Endothelial cell of umbilical vein (primary cell): ENCODE results near the gene PRX. TPM values are rescaled to one million over a fixed set of nuclear protein-coding genes. Genes with fewer than 3 reads are reported as not detected.

Experiments used
- BruUV-seq: library from RNA; stranded (reverse); fragments of 400-500 nt; replicated peaks from 2 replicates; lab custom pipeline; 2021; lab: Mats Ljungman, UMichigan
- CTCF ChIA-PET: fragments of 300-600, 350-600 bp; sonication (Branson Sonifier 250); formaldehyde crosslinking; loops from one replicate; lab custom pipeline; 2021; ENCODE audit warnings: antibody characterized with exemption, inconsistent platforms; lab: Charles Lee
- POLR2A ChIA-PET: fragments of 300-600, 350-600 bp; sonication (Branson Sonifier 250); formaldehyde crosslinking; loops from one replicate; lab custom pipeline; 2021; ENCODE audit warnings: antibody characterized with exemption, inconsistent platforms; lab: Charles Lee
- DNase-seq: peaks from one replicate; pipeline ENCODE4 v3.0.0-alpha.2; 2011; ENCODE audit warnings: low read depth, low spot score
- FAIRE-seq: peaks from 2 replicates; lab custom pipeline; 2011; peaks lifted over from hg19 to GRCh38; lab: Jason Lieb, UNC
- H2AFZ ChIP-seq: 2 replicates; pipeline ENCODE4 v1.6.0; 2012; ENCODE audit warnings: low read depth, low read length, control low read depth, inconsistent platforms
- H3K27ac ChIP-seq: 2 replicates; pipeline ENCODE4 v1.5.1; 2011; ENCODE audit warnings: low read depth, mild to moderate bottlenecking, control low read depth, low read length, moderate library complexity; ENCODE audit not compliant: insufficient read depth
- H3K27me3 ChIP-seq, 2 experiments: 2 replicates each; pipeline versions ENCODE4 v1.6.0 to v1.6.1; 2011; ENCODE audit warnings: low read length in 2 of 2, mixed read lengths in 1 of 2; ENCODE audit not compliant: control insufficient read depth in 2 of 2, insufficient read depth in 2 of 2
- H3K36me3 ChIP-seq, 2 experiments: 2 replicates in 1 of 2; 3 replicates in 1 of 2; pipeline ENCODE4 v1.5.1; 2011; ENCODE audit warnings: low read length in 2 of 2, mild to moderate bottlenecking in 1 of 2, moderate library complexity in 1 of 2; ENCODE audit not compliant: control insufficient read depth in 2 of 2, insufficient read depth in 2 of 2; ENCODE audit errors: extremely low read depth in 1 of 2
- H3K4me1 ChIP-seq: 3 replicates; pipeline ENCODE4 v1.5.1; 2011; ENCODE audit warnings: mild to moderate bottlenecking, low read length; ENCODE audit not compliant: control insufficient read depth, insufficient read depth; ENCODE audit errors: extremely low read depth
- H3K4me2 ChIP-seq: 2 replicates; pipeline ENCODE4 v1.6.1; 2011; ENCODE audit warnings: low read length, control low read depth, mixed read lengths; ENCODE audit not compliant: insufficient read depth
- H3K4me3 ChIP-seq, 3 experiments: fragments of 200-600 bp in 1 of 3; sonication (generic), shearing (Covaris generic) in 1 of 3; replicated peaks in 1 of 3; 2 replicates each; pipeline ENCODE4 v1.5.1; 2011 to 2016; ENCODE audit warnings: control low read depth in 3 of 3, low read length in 3 of 3, mild to moderate bottlenecking in 2 of 3, inconsistent platforms in 1 of 3, low read depth in 1 of 3, moderate library complexity in 1 of 3; ENCODE audit not compliant: insufficient read depth in 1 of 3
- H3K79me2 ChIP-seq: 2 replicates; pipeline ENCODE4 v1.6.0; 2012; ENCODE audit warnings: low read length, inconsistent platforms; ENCODE audit not compliant: control insufficient read depth, insufficient read depth
- H3K9ac ChIP-seq: replicated peaks from 2 replicates; pipeline ENCODE3; 2011; ENCODE audit warnings: low read length, control low read depth; ENCODE audit not compliant: insufficient read depth; ENCODE audit errors: extremely low read depth
- H3K9me1 ChIP-seq: replicated peaks from 3 replicates; pipeline ENCODE4 v1.6.0; 2011; ENCODE audit warnings: mild to moderate bottlenecking, low read length; ENCODE audit not compliant: control insufficient read depth, insufficient read depth; ENCODE audit errors: extremely low read depth
- H3K9me3 ChIP-seq: replicated peaks from 2 replicates; pipeline ENCODE4 v1.5.1; 2012; ENCODE audit warnings: low read length, inconsistent platforms; ENCODE audit not compliant: control insufficient read depth, insufficient read depth
- H4K20me1 ChIP-seq: replicated peaks from 2 replicates; pipeline ENCODE3; 2011; ENCODE audit warnings: mild to moderate bottlenecking, low read length; ENCODE audit not compliant: control insufficient read depth, insufficient read depth; ENCODE audit errors: extremely low read depth
- POLR2A ChIP-seq: IDR thresholded peaks from 2 replicates; pipeline ENCODE4 v1.6.1; 2012; ENCODE audit warnings: low read depth, mild to moderate bottlenecking, control low read depth, low read length
- POLR2AphosphoS5 ChIP-seq: IDR thresholded peaks from 2 replicates; pipeline ENCODE4 v1.6.1; 2012; ENCODE audit warnings: low read depth, mild to moderate bottlenecking, control low read depth, low read length, moderate library complexity; ENCODE audit not compliant: insufficient read depth
- dilution Hi-C: fragments of 300-500 bp; cut with MboI; formaldehyde crosslinking; loops from one replicate; pipeline ENCODE4 v1.15.0; 2019; ENCODE audit warnings: low sequenced_read_pairs; ENCODE audit not compliant: extremely low pct_ligation_motif_present
- intact Hi-C: fragments of 100-400 bp; cut with micrococcal nuclease; formaldehyde crosslinking; loops from one replicate; pipeline ENCODE4 v1.10.0; 2022
- polyA plus RNA-seq, 4 experiments: library from polyadenylated mRNA; depleted of rRNA in 3 of 4; stranded (reverse) in 3 of 4; unstranded in 1 of 4; fragments of >200 nt; gene quantifications; 2 replicates each; pipeline versions ENCODE4 v1.2.1 to v1.2.3, GENCODE V29; 2011 to 2012; ENCODE audit warnings: missing spikeins in 1 of 4
- total RNA-seq: library from RNA; stranded (reverse); gene quantifications from 2 replicates; pipeline ENCODE4 v1.2.3, GENCODE V29; 2021
- TF ChIP-seq, protein P1 (sequence below): IDR thresholded peaks from 2 replicates; pipeline ENCODE4 v1.6.1; 2011; ENCODE audit not compliant: insufficient read depth, insufficient read length

The PRX gene
- total and polyA plus RNA-seq, 2 donors (not counting 3 experiments of a cell fraction or from before 2014, with no cell fraction given) = 0.80 to 1.3 TPM

DNA sequence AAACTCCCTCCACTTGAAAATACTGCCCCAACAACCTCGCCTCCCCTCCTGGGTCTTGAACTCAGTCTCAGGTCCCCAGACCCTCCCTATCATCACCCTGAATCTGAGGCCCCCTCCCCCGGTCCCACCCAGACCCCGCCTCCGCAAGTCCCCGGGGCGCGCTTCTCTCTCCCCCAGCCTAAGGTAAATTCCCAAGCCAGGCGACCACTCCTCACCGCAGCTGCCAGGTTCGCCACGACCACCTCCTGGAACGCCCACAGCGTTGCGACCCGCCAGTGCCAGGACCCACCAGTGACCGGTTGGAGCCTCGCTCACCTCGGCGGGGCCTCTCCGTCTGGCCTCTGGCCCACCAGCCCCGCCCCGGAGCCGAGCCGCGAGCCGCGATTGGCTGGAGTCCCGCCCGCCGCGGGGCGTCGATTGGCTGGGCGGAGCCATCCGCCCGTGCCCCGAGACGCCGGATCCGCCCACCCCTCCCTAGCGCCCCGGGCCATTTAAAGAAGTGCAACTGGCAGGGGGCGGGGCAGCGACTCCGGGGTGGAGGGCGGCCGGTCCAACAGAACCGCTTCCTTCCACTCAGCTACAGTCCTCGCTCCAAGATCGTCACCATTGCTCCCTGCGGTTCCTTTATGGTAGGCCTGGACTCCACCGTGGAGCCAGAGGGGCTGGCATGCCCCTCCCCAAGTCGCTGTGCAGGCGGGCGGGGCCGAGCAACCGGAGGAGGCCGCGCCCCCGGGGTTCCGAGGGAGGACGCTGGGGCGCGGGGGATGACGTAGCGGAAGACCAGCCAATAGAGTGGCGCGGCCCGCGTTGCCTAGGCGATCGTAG lies 31.0 kb upstream of the PRX start, which contains the start of gene SERTAD3:
TSS of gene SERTAD3 (minus strand) at position 336 of the 825 bp plus-strand sequence. CDS start 2,255 bp downstream, outside the sequence.
- Histone ChIP-seq H2AFZ (peak within 1 kb of the TSS; percentile 73), H3K36me3 (peaks cover 9 to 12% of the 10 kb centered on the region in 2 experiments), H3K79me2 (peaks cover 29% of the 10 kb centered on the region), H3K4me1 (peaks cover 9% of the 10 kb centered on the region), H3K9me3 (no peaks in the 10 kb centered on the region), H3K9me1 (no peaks in the 10 kb centered on the region), H3K9ac (peak within 1 kb of the TSS; percentile 95), H3K27ac (peak within 1 kb of the TSS; percentile 90), H4K20me1 (no peaks in the 10 kb centered on the region), H3K27me3 (no peaks in the 10 kb centered on the region), H3K4me3 (peak within 1 kb of the TSS; percentile 52 to 98 (median 95)), H3K4me2 (peak within 1 kb of the TSS; percentile 75)
- POLR2A ChIA-PET = interaction anchor here (1.7 to 2.6 kb wide), 4 partner anchors 11 to 23 kb away, joined by 9 to 15 read pairs (median 14); partner anchors contain the start of genes BLVRB and SERTAD1
- no TSS peak for BruUV-seq
- dilution Hi-C loops = no loop called here
- intact Hi-C loops = loop anchor here (1.0 to 10.0 kb wide), 10 partner anchors 11 to 361 kb away; partner anchors contain the start of genes AKT2, C19orf47, PLD3 and SERTAD1
- DNase-seq (peak; percentile 97), FAIRE-seq (peak; percentile 98)
- CTCF ChIA-PET = interaction anchor here (1.2 to 4.1 kb wide), 5 partner anchors 18 to 158 kb away, joined by 5 to 37 read pairs (median 14); partner anchors contain the start of gene SERTAD1
- peak; percentile 84 for TF ChIP-seq POLR2AphosphoS5
- TF ChIP-seq, protein P1, sequence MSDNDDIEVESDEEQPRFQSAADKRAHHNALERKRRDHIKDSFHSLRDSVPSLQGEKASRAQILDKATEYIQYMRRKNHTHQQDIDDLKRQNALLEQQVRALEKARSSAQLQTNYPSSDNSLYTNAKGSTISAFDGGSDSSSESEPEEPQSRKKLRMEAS = no peak
- TF ChIP-seq POLR2A = peak; percentile 68
